Measurements from ENCODE around the gene POU3F1.
A peak's percentile ranks its signal among the peaks of the same experiment; 100 is the strongest.

POU3F1 gene

DNA sequence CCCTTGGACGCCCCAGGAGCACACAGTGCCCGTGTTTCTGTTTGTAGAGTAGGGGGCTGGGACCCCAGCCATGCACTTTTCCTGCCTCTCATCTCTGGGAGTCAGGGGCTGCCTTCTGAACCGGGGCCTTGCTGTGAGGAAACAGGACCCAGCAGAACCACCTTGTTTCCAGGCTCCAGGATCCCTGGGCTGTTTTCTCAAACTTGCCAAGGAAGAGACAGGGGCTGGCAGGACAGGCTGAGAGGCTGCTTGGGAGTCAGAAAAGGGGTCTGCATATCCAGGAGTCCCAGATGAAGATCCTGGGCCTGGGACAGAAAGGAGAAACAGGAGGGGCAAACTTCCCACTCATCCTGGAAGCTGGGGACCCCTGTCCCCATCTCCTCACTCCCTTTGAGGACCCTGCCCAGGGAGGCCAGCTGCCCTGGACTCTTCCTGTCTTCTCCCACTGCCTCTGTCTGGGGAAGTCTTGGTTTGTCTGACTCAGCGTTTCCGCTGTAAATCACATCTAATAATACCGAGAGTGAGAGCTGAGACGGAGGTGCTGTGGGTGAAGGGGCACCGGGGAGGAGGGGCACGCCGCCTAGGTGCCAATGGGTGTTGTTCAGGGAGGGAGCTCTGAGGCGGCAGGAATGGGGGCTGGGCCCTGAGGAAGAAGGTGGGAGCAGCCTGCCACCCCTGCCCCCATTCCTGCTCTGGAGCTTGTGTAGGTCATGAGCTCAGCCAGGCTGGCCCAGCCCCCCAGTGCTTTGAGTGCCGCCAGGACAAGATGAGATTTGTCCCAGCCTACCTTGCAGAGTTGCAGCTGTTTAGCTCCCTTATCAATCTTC is 16.7 kb downstream of the POU3F1 start:
- TF ChIP-seq, protein P1, sequence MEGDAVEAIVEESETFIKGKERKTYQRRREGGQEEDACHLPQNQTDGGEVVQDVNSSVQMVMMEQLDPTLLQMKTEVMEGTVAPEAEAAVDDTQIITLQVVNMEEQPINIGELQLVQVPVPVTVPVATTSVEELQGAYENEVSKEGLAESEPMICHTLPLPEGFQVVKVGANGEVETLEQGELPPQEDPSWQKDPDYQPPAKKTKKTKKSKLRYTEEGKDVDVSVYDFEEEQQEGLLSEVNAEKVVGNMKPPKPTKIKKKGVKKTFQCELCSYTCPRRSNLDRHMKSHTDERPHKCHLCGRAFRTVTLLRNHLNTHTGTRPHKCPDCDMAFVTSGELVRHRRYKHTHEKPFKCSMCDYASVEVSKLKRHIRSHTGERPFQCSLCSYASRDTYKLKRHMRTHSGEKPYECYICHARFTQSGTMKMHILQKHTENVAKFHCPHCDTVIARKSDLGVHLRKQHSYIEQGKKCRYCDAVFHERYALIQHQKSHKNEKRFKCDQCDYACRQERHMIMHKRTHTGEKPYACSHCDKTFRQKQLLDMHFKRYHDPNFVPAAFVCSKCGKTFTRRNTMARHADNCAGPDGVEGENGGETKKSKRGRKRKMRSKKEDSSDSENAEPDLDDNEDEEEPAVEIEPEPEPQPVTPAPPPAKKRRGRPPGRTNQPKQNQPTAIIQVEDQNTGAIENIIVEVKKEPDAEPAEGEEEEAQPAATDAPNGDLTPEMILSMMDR (IDR thresholded peaks at IDR 0.05; ENCODE audit: extremely low read depth, insufficient read depth, missing control alignments) = no peak
- in situ Hi-C loops (cut with MboI; ENCODE audit: low pct_unique_long_range_greater_than_20kb, low sequenced_read_pairs, unreplicated experiment) = loop anchor here (25.0 kb wide), 1 partner anchor 807 kb away; no protein-coding TSS in a partner anchor
- DNase-seq (ENCODE audit: low spot score) = peak; percentile 77

DNA sequence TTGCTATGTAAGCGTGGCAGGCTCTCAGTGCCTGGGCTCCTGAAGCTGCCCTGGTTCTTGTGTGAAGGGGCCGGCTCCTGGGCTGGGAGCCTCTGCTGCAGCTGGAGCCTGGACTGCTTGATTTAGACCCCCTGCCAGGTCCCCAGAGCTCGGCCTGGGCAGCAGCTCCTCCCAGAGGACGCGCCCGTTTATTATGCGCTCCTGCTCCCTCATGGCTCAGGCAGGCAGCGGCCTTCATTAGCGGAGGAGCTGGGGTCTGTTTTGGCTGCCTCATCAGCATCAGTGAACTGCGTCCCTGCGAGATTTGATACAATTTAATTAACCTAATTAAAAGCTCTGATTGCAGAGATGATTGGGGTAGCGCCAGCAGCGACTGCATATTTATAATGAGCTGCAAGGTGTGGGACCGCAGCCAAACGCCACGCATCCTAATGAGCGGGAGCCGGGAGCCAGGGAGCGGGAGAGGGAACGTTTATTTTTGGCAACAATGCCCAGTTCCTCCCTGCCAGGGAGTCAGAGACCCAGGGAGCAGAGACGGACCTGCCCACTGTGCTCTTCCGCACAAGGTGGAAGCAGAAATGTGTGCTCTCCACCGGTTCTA is 17.4 kb downstream of the POU3F1 start:
- TF ChIP-seq, protein P1 (IDR thresholded peaks at IDR 0.05; ENCODE audit: extremely low read depth, insufficient read depth, missing control alignments) = no peak
- peak; percentile 15 for DNase-seq (ENCODE audit: low spot score)
- in situ Hi-C loops (cut with MboI; ENCODE audit: low pct_unique_long_range_greater_than_20kb, low sequenced_read_pairs, unreplicated experiment) = loop anchor here (25.0 kb wide), 1 partner anchor 808 kb away; no protein-coding TSS in a partner anchor

DNA sequence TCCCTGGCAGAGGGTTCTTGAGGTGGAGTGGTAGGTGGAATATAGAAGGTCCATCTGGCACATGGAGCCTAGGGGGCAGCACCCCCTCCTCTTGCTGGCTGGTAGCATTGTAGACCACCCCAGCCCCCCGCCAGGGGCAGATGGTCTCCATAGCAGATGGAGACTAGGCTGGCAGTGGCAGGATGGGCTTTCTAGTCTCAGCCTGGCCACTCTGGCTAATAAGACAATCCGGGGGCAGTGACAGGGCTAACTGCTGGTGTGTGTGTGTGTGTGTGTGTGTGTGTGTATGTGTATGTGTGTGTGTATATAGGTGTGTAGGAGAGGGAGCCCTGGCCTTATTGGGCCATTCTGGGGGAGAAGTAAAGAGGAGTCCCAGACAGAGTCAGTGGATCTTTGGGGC is 17.9 kb downstream of the POU3F1 start:
- TF ChIP-seq, protein P1 (IDR thresholded peaks at IDR 0.05; ENCODE audit: extremely low read depth, insufficient read depth, missing control alignments) = peak; percentile 24
- DNase-seq (ENCODE audit: low spot score) = peak; percentile 31
- in situ Hi-C loops (cut with MboI; ENCODE audit: low pct_unique_long_range_greater_than_20kb, low sequenced_read_pairs, unreplicated experiment) = loop anchor here (25.0 kb wide), 1 partner anchor 809 kb away; no protein-coding TSS in a partner anchor

DNA sequence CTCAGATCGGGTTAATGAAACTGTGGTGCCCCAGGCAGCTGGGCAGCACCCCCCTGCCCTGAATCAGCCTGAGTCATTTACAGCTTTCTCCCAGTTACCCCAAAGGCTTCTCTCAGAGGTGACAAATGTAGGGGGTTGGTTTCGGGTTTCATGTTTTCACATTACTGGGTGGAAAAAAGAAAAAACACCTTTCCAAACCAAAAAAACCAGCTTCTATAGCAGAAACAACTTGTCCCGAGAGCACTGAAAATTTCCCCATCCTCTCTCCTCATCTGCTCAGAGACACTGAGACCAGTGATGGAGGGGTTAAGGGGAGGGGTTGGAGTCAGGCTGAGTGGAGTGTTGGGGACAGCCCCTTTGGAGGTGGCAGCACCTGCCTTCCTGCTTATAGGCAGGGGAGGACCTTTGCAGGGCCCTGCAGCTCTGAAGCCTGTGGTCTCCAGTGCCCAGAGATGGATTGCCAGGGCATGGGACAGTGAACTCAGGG is 18.4 kb downstream of the POU3F1 start:
- in situ Hi-C loops (cut with MboI; ENCODE audit: low pct_unique_long_range_greater_than_20kb, low sequenced_read_pairs, unreplicated experiment) = loop anchor here (25.0 kb wide), 1 partner anchor 809 kb away; no protein-coding TSS in a partner anchor

DNA sequence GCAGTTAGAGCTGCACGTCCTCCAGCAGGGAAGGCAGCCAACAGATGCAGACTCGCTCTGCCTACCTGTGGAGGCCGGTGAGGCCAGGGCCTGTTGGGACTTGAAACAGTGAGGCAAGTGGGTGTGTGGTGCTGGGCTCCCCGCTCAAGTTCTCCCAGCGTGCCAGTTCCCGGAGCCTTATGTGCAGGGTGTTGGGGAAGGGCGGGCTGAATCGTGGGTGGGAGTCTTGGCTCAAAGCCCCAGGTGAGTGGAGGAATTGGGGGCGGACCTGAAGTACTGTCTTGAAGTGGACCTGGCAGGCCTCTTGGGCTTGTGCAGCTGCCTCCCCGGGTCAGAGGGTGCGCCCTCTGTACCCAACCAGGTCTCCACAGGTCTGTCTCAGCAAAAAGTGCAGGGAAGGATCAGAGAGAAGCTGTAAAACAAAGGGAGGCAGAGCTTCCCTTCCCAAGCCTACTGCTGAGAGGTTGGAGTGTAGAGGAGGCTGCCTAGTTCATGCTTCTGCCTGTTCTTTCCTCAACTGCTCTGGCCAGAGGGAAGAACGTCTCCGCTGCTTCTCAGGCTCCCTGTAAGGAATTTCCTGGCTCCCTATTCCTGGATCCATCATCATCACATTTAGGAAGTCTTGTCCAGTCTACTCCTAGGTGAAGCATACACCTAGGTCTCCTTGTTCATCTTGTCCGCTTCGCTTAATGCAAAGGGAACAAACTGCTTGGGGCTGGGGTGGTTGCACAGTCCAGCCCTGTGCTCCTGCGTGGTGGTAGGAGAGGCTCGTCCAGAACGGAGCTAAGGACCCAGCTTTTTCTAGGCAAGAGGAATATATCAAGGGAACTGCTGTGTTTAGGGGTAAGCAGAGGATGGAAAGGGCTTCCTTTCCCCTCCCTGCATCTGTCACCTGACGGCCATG is 19.1 kb downstream of the POU3F1 start:
- in situ Hi-C loops (cut with MboI; ENCODE audit: low pct_unique_long_range_greater_than_20kb, low sequenced_read_pairs, unreplicated experiment) = loop anchor here (25.0 kb wide), 1 partner anchor 810 kb away; no protein-coding TSS in a partner anchor
- TF ChIP-seq, protein P1 (IDR thresholded peaks at IDR 0.05; ENCODE audit: extremely low read depth, insufficient read depth, missing control alignments) = no peak
- DNase-seq (ENCODE audit: low spot score) = peak; percentile 12

More for the DNA sequence above, 18.4 kb downstream of the POU3F1 start:
- TF ChIP-seq, protein P1 (IDR thresholded peaks at IDR 0.05; ENCODE audit: extremely low read depth, insufficient read depth, missing control alignments) = no peak
- DNase-seq (ENCODE audit: low spot score) = peak; percentile 84
